H1 (cell line): Measurements from ENCODE around the gene USP16. TPM values are rescaled to one million over a fixed set of nuclear protein-coding genes. Genes with fewer than 3 reads are reported as not detected.

Source experiments
- CBX5 ChIP-seq: fragments of 300-800, 300-1000 bp; sonication (generic); IDR thresholded peaks from 2 replicates; pipeline ENCODE4 v1.7.1; 2016; ENCODE audit warnings: antibody characterized with exemption, low read length, low read depth
- KDM5A ChIP-seq: fragments of 200-600 bp; IDR thresholded peaks from 2 replicates; pipeline ENCODE4 v1.7.1; 2012; ENCODE audit warnings: mild to moderate bottlenecking, low read length, inconsistent platforms, mixed read lengths
- polyA plus RNA-seq, 7 experiments: library from polyadenylated mRNA; depleted of rRNA in 3 of 7; stranded (reverse) in 5 of 7; unstranded in 2 of 7; fragments of >200 nt in 5 of 7; fragments of 200-250 nt in 2 of 7; gene quantifications; 1 replicate in 5 of 7; 2 replicates in 1 of 7; 4 replicates in 1 of 7; pipeline versions ENCODE4 v1.2.1 to v1.2.3, GENCODE V29; 2011 to 2013; ENCODE audit warnings: missing spikeins in 2 of 7, mixed read lengths in 2 of 7
- total RNA-seq: library from RNA; stranded (reverse); fragmentation: NEBNext Ultra II Directional; extraction: Animal tissue kit (Norgen Biotek cat#: 25700); gene quantifications from 2 replicates; pipeline ENCODE4 v1.2.1, GENCODE V29; 2021
- TF ChIP-seq, protein P1 (sequence below): IDR thresholded peaks from 2 replicates; pipeline ENCODE4 v1.6.1; 2011; ENCODE audit warnings: low read depth, mild to moderate bottlenecking, low read length; ENCODE audit not compliant: insufficient read depth

The USP16 gene
- total and polyA plus RNA-seq, 2 of the 8 experiments (the other 6 are each of a cell fraction or from before 2014, with no cell fraction given) = 3.4 to 19.1 TPM

DNA sequence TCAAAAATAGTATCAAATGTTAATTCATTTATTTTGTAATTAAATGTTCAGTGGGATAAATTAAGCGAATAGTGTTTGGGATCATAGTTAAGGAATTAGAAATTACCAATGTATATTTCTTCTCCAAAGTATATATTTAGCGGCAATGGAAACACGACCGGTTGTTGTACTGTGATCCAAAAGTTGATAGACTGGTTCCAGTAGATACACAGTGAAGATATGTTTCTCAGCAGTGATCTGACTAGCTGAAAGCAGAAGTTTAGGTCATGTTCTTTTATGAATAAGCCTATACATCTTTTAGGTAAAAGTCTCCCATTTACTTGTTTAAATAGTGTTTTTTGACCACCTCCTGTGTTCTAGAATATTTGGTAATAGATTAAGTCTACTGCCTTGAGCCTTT lies 8.8 kb downstream of the USP16 start (continued):
- TF ChIP-seq, protein P1, sequence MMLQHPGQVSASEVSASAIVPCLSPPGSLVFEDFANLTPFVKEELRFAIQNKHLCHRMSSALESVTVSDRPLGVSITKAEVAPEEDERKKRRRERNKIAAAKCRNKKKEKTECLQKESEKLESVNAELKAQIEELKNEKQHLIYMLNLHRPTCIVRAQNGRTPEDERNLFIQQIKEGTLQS = no peak
- TF ChIP-seq CBX5 (no peak), KDM5A (no peak)
